Activated CD4-positive, alpha-beta T cell treated with anti-CD3 and anti-CD28 coated beads for 4 hours (primary cell): ENCODE measurements around the gene MCUB.
A peak's percentile ranks its signal among the peaks of the same experiment; 100 is the strongest.
"Not testable (repeated sequence)": the region's sequence is repeated elsewhere in the genome, so short reads cannot be mapped to it uniquely, and the experiment has no call there.

Source experiments
- DNase-seq, 2 donors: peaks; one replicate each; pipeline ENCODE4 v3.0.0-alpha.2; 2020

The MCUB gene

GRCh38 chr4:109631532-109632108 is 71.6 kb downstream of the MCUB start:
- DNase-seq: no peak

DNA sequence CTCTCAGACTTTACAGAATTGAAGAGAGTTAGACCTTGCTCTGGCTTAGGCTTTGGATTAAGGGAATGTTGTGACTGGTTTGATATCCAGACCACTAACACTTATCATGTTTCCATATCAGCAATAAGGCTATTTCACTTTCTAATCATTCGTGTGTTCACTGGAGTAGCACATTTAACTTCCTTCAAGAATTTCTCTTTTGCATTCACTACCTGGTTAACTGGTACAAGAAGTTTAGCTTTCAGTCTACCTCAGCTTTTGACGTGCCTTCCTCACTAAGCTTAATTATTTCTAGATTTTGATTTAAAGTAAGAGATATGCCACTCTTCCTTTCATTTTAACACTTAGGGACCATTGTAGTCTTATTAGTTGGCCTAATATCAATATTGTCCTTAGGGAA is 80.6 kb downstream of the MCUB start:
- DNase-seq: no peak

DNA sequence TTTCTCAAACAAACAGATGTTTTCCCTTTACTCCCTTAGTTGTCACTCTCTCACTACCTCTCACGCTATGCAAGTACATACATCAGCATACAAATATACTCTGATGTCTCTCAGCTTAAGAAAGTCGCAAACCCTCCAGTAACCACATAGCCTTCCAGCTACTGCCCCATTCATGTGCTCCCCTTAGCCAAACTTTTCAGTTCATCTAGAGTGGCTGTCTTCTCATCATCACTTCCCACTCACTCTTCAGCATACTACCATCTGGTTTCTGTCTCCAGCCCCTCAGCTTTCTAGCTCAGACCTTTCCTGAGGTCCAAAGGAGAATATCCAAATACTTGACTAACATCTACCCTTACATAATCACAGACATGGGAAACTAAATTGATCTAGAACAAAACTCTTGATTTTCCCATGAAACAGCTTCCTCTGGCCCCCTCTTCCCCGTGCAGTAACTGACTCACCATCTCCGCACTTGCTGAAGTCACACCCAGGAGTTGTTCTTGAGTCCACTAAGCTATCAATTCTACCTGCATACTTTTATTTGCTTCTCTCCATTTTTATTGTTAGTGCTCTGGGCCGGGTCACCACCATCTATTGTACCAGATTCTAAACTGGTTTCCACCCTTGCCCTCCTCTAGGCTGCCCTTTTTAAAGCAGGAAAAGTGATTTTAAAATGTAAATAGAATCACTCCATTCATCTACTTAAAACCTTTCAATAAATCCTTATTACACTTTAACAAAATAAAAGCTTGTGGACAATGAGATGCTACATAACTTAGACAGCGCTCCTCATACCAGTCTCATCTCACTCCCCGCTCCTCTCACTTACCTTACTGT is 86.0 kb downstream of the MCUB start:
- no peak for DNase-seq

GRCh38 chr4:109648266-109648996 is 88.4 kb downstream of the MCUB start:
- no peak for DNase-seq

- DNase-seq: no peak
Measured at GRCh38 chr4:109648997-109649575, 89.0 kb downstream of the MCUB start.

DNA sequence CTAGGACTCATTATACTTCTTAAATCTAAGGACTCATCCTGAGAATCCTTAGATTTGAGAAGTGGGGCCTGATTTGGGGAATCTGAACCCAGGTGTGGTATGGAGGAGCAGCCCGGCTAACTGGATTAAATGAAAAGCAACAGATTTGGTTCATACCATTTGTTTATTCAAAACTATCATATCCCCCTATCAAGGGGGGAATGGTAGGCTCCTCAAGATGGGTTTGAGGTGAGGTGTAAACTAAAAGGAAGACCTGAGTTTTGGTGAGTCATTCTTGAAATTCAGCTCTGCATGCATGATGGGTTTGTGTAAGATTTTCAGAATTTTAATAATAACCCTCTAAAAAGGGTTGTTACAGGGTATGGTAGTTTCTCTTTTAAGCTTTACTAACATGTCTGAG is 89.8 kb downstream of the MCUB start:
- DNase-seq: peak; percentile 12 to 22

GRCh38 chr4:109655396-109655795 is 95.3 kb downstream of the MCUB start:
- no peak for DNase-seq

- DNase-seq: no peak
Measured at GRCh38 chr4:109657854-109658418, 97.9 kb downstream of the MCUB start.

DNA sequence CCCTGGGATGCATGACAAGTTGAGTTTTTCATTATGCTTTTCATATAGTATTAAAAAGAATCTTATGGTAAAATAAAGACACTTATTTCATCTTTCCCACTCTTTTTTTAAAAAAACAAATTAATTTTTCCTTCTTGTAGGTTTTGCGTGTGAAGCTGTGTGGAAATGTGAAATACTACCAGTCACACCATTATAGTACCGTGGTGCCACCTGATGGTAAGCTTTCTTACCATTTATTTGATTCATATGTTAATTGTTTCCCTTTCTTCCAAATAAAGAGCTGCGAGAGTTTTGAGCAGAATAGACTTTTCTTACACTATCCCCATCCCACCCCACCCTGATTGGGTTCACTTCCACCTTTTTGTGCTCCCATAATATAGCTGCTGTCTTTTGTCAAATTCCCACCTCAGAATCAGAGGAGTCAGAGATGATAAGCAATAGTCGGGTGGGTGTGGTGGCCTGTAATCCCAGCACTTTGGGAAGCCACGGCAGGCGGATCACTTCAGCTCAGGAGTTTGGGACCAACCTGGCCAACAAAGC is 98.9 kb downstream of the MCUB start:
- DNase-seq: peak in 1 of 2 donors; percentile 29

DNA sequence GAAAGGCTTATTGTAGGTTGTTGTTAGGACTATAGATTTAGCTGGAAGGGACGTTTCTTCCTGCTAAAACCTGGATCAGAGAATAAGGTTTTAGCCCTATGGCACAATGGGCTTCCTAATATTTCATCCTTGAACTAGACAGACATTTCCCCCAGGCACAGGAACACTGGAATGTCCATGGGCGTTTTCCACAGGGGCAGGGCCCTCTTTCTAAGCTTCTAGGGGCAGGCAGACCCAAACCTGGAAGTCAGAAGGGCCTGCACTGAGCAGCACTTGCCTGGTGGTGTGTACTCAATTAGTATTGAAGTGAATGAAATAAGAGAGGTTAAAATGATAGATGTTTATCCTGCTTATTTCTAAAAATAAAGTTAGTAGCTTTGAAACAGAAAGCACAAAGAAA is 102.1 kb downstream of the MCUB start:
- DNase-seq: no peak

DNA sequence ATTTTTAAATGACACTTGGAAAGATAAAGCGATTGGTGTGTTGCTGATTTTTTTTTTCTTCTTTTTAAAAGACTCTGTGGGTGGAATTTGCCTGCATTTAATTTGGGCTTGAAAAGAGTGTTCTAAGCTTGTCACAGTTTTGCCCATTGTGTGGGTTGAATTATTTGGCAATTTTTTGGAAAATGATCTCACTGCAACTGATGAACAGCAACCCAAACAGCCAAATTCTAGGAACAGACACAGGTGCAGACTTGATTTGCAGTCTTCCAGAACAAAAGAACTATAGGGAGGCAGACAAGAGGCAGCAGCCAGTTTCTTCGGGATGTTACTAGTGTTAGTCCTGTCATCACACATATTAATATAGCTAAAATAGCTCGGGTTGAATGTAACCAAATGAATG is 102.7 kb downstream of the MCUB start:
- DNase-seq: no peak

GRCh38 chr4:109665783-109666485 is 105.9 kb downstream of the MCUB start:
- no peak for DNase-seq

DNA sequence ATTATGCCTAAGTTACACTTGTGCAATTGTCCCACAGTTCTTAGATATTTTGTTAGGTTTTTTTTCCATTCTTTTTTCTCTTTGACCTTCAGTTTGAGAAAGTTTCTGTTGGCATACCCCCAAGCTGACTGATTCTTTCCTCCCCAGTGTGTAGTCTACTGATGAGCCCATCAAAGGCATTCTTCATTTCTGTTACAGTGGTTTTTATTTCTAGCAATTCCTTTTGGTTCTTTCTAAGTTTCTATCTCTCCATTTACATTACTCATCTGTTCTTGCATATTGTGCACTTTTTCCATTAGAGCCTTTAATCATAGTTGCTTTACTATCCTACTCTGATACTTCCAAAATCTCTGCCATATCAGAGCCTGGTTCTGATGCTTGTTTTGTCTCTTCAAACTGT is 111.3 kb downstream of the MCUB start:
- no peak for DNase-seq

DNA sequence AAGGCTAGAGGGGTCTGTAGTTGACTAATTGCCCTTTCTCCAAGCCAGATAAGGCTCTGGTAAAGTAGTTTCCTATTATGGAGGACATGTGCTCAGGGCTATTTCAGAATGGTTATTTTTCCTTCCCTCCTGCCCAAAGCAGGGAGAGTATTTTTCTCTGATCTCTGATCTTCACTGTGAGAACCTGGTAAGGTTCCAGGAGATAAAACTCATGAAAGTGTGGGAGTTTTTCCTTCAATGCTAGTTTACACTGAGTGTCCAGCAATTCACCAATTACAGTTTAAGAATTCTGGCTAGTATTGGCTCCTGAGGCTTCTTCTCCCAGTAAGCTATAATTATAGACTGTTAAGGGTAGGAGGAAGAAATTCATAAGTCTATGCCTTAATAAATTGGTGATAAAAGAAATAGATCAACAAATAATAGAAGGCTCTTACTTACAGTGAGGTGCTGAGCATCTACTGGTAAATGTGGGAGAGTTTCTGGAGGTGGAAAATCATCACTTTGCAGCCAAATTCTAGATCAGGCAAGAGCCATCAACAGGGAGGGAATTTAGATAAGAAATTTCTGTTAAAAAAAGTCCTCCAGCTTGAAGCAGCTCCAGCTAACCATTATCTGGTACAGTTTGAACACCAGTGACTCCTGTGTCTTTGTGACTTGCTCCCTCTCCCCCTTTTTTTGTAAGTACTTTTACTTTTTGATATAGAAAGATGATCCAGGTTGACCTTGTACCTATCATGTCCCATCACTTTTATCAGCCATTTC is 112.3 kb downstream of the MCUB start:
- DNase-seq: no peak

DNA sequence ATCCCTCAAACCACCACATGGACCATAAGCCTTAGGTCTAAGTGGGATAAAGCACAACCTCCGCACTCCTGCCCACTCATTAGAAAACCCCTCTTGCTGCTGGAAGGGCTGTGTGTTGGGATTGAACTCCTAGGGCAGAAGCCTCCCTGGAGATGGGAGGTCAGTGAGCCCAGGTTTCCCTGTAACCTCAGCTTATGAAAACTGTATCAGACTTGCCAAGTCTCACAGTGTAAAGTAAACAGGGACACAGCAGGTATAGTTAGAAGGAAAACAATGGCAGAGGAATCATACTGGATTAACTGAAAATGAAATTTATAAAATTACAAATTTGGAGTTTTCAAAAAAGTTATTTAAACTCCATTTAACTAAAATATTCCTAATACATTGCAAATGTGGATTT is 113.3 kb downstream of the MCUB start:
- DNase-seq: no peak

DNA sequence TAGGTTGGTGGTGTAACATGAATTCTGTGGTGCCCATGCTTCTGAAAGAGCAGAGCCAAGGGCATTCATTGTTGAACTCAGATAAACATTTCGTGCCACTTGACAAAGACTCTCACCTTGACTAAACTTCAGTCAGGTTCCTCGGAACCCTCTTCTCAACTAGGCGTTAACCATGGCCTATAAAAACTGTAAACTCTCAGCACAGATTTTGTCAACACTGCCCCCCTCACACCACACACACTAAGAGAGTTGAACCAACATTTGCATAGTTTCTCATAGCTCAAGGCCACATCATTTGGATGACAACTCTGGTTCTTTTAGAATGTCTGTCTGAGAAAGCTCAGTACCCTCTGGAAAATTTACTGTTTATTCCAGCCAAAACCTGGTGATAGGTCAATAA is 115.1 kb downstream of the MCUB start:
- DNase-seq: no peak

DNA sequence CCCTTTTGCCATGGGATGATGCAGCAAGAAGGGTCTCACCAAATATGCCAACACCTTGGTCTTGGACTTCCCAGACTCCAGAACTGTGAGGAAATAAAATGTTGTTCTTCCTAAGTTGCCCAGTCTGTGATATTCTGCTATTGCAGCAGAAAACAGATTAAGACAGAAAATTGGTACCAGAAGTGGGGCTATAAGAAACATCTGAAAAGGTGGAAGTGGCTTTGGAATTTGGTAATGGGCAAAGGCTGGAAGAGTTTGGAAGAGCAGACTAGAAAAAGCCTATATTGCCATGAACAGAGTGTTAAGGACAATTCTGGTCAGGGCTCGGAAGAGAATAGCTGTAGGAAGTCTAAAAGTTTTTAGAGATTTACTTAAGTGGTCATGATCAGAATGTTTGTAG is 115.8 kb downstream of the MCUB start:
- no peak for DNase-seq

GRCh38 chr4:109676886-109677285 is 116.8 kb downstream of the MCUB start:
- DNase-seq: no peak

DNA sequence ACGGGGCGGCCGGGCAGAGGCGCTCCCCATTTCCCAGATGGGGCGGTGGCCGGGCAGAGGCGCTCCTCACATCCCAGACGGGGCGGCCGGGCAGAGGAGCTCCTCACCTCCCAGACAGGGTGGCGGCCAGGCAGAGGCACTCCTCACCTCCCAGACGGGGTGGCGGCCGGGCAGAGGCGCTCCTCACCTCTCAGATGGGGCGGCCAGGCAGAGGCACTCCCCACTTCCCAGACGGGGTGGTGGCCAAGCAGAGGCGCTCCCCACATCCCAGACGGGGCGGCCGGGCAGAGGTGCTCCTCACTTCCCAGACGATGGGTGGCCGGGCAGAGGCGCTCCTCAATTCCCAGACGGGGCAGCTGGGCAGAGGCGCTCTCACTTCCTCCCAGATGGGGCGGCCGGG is 118.4 kb downstream of the MCUB start:
- DNase-seq: not testable (repeated sequence)

GRCh38 chr4:109678925-109679324 is 118.9 kb downstream of the MCUB start:
- not testable (repeated sequence) for DNase-seq

DNA sequence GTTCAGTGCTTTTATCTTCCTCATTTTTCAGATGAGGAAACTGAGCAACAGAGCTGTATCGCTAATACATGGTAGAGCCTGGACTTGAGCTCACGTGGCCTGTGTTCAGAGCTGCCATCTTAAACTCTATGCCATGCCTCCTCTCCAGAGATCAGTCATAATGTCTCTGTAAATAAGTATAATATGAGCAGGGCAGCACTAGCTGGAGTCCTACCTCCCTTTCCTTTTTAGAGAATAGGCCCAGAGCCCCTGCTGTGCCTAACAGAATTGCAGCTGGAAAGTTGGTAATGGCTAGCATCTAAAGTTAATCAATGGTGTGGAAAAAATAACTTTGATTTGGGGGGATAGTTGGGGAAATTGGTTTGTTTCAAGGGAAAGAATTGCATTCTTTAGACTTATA is 122.8 kb downstream of the MCUB start:
- DNase-seq: no peak
